GM19035 (cell line): ENCODE measurements around the gene ADCY3.

ENCODE experiments used
- ATAC-seq: cut with Tn5 transposase; IDR thresholded peaks from one replicate; pipeline ENCODE4 v1.9.1; 2021; ENCODE audit not compliant: unreplicated experiment

Gene ADCY3

GRCh38 chr2:24926220-24926601 lies 6.2 kb upstream of the ADCY3 start:
- ATAC-seq, result no peak

GRCh38 chr2:24925815-24926214 lies 5.8 kb upstream of the ADCY3 start:
- ATAC-seq, result no peak

DNA sequence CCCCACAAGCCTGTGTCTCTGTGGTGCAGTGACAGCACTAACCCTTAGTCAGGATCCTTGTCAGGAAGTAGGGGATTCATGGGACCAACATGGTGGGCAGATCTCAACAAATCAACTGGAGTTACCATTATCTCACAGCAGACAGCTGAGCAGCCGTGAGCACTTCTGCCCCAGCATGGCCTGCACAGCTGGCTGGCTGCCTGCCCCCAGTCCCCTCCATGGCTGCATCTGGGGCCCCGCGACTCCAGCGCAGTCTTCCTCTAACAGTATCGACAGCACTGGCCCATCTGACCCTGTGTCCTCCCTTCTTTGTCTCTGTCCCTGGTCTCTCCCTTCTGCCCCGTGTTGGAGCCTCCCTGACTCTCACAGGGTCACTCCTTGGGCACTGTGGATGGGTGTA lies 4.7 kb upstream of the ADCY3 start:
- no peak for ATAC-seq

GRCh38 chr2:24924266-24924665 lies 4.2 kb upstream of the ADCY3 start:
- no peak for ATAC-seq

DNA sequence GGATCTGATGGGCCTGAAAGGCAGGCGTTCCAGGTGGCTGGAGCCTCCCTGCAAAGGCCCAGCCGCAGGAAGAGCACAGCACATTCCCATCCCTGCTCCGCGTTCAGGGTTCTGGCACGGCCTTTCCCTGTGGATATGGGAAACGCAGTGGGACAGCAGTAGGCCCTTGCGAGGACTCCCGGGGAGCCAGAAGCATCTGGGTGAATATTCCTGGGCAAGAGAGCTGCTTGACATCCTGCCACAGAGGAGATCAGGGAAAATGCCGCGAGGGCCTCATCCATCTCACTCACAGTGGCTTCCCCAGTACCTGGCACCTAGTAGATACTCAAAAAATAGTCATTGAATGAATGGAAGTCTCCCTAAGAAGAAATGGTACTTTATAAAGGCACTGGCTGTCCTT lies 3.1 kb upstream of the ADCY3 start:
- no peak for ATAC-seq

DNA sequence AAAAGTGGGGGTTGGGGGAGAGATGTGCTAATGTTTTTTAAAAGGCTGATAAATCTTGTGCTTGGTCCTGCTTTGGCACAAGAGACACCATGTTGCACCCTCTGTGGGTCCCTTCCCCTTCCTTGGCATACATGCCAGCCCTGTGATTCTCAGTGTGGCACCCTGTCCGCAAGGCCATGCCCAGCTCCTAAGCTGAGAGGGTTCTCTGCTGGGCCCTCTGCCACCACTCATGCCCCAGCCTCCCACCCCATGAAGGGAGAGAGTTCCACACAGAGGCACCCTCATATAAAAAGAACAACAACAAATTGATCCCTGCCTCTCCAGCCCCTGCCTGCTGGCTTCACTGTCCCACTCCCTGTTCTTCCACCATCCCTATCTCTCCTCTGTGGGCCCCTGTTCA lies 2.5 kb upstream of the ADCY3 start:
- ATAC-seq, result no peak

DNA sequence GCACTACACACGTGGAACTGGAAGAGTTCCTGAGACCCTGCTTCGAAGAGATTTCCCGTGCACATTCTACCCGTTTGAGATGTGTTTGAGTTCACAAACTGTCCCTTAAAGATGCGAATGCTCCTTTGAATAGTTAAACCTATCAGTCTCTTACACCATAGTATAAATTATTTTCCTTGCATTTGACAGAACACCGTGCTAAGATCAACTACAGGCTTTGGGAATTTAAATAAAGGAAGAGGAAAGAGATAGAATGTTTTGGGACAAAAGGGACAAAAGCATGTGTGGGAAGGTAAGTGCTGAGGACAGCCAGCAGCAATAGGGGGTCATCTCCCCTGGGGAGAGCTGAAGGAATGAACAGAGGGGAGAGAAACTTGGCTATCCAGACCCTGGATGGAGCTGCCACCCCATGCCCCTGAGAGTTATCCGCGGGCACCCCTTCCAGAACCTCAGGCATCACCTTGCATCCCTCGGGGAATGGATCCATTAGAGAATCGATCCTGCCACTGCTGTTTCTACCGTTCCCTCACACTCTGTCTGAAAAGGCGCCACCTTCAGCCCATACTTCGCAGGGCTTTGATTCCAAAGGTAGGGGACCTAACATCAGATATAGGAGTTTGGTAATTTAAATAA lies 888 bp upstream of the ADCY3 start:
- no peak for ATAC-seq

GRCh38 chr2:24919506-24920097 lies 435 bp downstream of the ADCY3 start:
- ATAC-seq, result peak; percentile 17

DNA sequence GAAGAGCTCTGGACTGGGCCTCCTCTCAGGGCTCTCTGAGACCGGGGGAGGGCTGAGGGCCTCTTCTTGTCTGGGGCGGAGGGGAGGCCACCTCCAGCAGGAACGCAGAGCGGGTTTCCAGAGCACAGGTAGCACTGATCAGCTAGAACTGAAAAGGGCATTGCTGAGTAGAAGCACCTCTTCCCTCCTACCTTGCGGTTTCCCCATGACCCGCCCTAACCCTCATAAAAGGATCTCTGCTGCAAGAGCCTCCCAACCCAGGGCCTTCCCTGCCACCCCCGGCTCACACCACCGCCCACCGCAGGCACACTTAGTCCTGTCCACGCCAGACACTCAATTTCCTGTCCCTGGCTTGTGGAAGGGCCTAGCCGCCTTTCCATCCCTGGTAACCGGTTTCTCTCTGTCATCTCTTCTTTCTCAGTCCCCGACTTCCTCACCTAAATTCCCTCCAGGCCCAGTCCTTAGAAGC lies 966 bp downstream of the ADCY3 start:
- no peak for ATAC-seq

GRCh38 chr2:24918326-24919036 lies 1.6 kb downstream of the ADCY3 start:
- no peak for ATAC-seq

DNA sequence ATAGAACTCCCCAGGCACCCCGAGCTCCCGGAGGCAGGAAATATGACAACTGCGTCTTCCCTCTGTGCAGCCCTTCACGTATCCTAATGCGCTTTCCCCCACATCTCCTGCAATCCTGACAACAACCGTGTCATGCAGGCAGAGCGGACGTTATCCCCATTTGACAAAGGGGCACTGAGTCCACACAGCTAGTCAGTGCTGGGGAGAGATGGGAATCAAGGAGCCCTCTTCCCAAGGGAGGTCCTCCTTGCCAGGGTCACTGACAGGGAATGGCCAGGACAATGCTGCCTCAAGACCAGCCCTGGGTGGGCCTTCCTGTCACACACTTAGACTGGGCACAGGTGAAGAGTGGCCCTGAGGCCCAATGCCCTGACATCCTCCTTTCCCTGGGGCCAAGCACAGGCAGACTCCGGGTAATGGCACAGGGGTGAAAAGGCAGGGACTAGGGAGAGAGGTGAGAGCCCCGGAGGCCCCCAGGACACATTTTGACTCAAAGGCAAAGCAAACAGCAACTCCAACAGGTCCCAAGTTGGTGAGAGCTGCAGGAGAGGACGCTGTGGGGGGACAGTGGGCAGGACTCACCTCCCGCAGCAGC lies 2.2 kb downstream of the ADCY3 start:
- ATAC-seq, result no peak

- ATAC-seq, result peak; percentile 30
Observed at GRCh38 chr2:24917086-24917485, 3.0 kb downstream of the ADCY3 start.

DNA sequence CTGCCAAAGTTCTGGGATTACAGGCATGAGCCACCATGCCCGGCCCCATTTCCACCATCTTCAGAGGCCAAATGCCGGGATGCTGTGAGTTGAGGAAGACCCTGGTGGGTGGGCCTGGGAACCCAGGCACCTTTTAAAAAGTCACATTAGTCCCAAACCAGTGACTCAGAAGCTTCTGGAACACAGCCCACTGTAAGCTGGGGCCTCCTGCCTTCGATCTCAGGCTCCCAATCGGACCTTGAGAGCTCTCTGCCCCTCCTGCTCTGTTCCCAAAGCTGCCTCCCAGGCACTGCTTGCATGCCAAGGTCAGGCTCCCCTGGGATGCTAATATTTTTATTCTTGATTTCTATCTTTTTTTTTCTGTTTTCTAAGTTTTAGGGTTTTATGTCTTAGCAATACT lies 4.2 kb downstream of the ADCY3 start:
- ATAC-seq, result no peak

DNA sequence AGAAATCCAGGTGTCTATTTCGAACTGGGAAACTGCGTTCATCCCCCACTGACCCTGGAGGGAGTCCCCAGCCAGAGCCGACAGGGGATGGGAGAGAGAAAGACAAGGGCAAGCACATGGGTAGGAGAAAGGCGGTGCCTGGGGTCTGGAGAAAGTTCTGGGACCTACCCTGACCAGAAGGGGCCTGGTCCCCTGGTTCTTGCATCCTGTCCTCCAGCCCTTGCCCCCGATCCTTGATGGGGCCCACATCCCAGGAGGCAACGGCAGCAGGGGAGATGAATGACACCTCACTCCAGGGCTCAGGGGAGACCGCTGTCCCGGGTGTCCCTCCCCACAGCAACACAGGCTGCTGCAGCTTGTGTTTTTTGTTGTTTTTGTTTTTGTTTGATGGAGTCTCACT lies 4.9 kb downstream of the ADCY3 start:
- no peak for ATAC-seq

DNA sequence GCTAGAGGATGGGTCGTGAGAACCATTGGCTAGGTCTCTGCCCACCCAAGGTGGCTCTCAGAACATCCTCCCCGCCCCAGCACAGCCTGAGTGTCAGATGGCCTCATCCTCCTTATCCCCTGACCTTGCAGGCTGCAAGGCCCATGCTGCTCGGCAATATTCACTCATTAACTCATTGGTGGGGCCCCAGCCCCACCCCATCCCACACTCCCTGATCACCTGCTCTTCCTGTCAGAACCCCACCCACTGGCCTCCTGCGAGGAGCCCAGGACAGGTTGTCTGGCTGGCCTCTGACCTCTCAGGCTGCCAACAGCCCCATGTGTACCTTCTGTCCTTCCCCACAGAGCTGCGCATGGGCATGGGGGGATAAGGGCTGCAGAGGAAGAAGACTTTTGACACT lies 5.3 kb downstream of the ADCY3 start:
- no peak for ATAC-seq

- ATAC-seq, result no peak
Observed at GRCh38 chr2:24913911-24914310, 6.1 kb downstream of the ADCY3 start.

GRCh38 chr2:24912986-24913385 lies 7.1 kb downstream of the ADCY3 start:
- ATAC-seq, result no peak

DNA sequence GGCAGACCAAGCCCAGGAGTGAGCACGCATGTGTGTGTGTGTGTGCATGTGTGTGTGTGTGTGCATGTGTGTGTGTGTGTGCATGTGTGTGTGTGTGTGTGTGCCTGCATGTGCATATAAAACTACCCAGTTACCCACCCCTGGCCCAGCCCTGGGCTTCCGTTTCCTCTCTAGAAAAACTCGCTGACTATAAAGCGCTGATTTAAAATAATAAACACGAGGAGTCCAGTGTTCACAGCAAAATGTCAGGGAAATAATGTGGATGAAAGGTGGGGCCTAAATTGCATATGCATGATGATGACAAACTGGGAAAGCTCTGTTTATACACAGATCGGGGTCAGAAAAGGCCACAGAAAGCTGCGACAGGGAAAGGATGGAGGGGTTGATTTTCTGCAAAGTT lies 7.5 kb downstream of the ADCY3 start:
- no peak for ATAC-seq

- no peak for ATAC-seq
Observed at GRCh38 chr2:24910245-24910644, 9.8 kb downstream of the ADCY3 start.

DNA sequence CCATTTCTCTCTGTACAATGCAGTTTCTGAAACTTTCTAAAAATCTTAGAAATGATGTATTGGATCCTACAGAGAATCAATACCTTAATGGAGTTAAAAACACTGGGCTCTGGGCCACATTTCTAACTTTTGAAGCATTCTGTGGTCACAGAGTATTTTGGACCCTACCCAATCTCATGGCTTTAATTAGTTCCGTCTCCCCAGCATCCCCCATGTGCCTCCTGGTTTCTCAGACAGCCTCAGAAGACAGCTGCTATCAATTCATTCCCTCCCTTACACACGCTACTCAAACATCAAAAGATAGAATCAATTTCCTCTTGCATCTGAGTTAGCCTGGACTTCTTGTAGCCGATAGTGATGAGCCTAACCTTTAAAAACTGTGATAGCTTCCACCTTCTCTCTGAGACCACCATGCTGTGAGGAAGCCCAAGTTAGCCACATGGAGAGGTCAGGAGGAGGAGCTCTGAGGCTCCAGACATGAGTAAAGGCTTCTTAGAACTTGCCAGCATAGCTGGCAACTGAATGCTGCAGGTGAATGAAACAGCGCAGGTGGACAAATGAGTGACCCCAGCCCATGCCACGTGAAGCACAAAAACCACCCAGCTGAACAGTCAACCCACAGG lies 10.4 kb downstream of the ADCY3 start:
- no peak for ATAC-seq

GRCh38 chr2:24908461-24908901 lies 11.6 kb downstream of the ADCY3 start:
- no peak for ATAC-seq

DNA sequence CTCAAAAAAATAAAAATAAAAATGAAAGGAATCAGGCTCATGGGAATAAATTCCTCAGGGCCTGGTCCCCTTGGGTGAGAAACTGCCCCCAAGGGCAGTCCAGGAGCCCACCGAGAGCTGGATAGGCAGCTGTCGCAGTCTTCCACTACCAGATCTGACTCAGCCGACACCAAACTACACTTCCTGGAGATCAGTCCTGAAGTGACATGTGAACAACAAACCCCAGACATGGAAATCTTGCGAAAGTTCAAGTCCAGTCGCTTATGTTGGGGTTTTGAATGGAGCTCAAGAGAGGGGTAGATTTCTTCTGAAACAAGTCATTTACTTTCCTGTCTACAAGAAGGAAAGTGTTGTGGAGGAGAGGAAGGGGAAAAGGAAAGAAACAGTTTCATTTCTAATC lies 12.9 kb downstream of the ADCY3 start:
- no peak for ATAC-seq
